Transverse colon (tissue), 4 donors: ENCODE measurements around the gene PLXDC2. TPM values are rescaled to one million over a fixed set of nuclear protein-coding genes. Genes with fewer than 3 reads are reported as not detected.

ENCODE experiments used
- DNase-seq: peaks from one replicate; pipeline ENCODE4 v3.0.0-alpha.2; 2019
- H3K27ac ChIP-seq, 4 donors: fragments of 200-600 bp; sonication (generic); 2 replicates each; pipeline ENCODE4 v1.5.1; 2016 to 2018; ENCODE audit warnings: inconsistent platforms in 4 of 4
- H3K27me3 ChIP-seq: fragments of 200-600 bp; sonication (generic); 2 replicates; pipeline ENCODE4 v1.5.1; 2017; ENCODE audit warnings: inconsistent platforms
- H3K36me3 ChIP-seq, 4 donors: fragments of 200-600 bp; sonication (generic); 2 replicates each; pipeline ENCODE4 v1.5.1; 2017 to 2019; ENCODE audit warnings: inconsistent platforms in 4 of 4
- H3K4me1 ChIP-seq, 4 donors: fragments of 200-600 bp; sonication (generic); 2 replicates each; pipeline ENCODE4 v1.5.1; 2017 to 2020; ENCODE audit warnings: inconsistent platforms in 4 of 4
- H3K4me3 ChIP-seq, 4 donors: fragments of 200-600 bp; sonication (generic); 1 replicate in 1 of 4; 2 replicates in 3 of 4; pipeline versions ENCODE4 v1.5.1 to v1.6.1; 2017 to 2019; ENCODE audit warnings: inconsistent platforms in 4 of 4
- H3K9me3 ChIP-seq, 2 donors: fragments of 200-600 bp; sonication (generic); 2 replicates each; pipeline ENCODE4 v1.5.1; 2017 to 2019; ENCODE audit warnings: inconsistent platforms in 2 of 2
- CTCF ChIP-seq, 5 experiments: fragments of 200-600 bp in 3 of 5; fragments of 450-650 bp in 2 of 5; sonication (generic) in 3 of 5; IDR thresholded peaks; 1 replicate in 2 of 5; 2 replicates in 3 of 5; pipeline ENCODE4 v1.5.1; 2016 to 2017; ENCODE audit warnings: antibody characterized with exemption in 5 of 5, inconsistent platforms in 3 of 5, mild to moderate bottlenecking in 2 of 5, moderate library complexity in 1 of 5
- EP300 ChIP-seq: sonication (generic); formaldehyde crosslinking; IDR thresholded peaks from one replicate; pipeline ENCODE4 v1.6.1; 2017; ENCODE audit warnings: antibody characterized with exemption, low read depth
- POLR2A ChIP-seq: fragments of 450-650 bp; IDR thresholded peaks from one replicate; pipeline ENCODE4 v1.6.1; 2016; ENCODE audit warnings: antibody characterized with exemption, mild to moderate bottlenecking, moderate library complexity
- POLR2AphosphoS5 ChIP-seq, 3 donors: sonication (generic); formaldehyde crosslinking; IDR thresholded peaks; one replicate each; pipeline ENCODE4 v1.6.1; 2016; ENCODE audit warnings: antibody characterized with exemption in 3 of 3
- WGBS, 2 donors: methylation state at CpG; one replicate each; pipeline ENCODE4 v1.1.5; 2018; ENCODE audit warnings: low coverage in 1 of 2; 5-methylcytosine and 5-hydroxymethylcytosine counted together
- in situ Hi-C, 4 donors: fragments of 200-750 bp; cut with MboI; loops; one replicate each; pipeline versions ENCODE4 v1.15.0 to v1.15.1; 2017; ENCODE audit warnings: low sequenced_read_pairs in 3 of 4, low pct_ligation_motif_present in 1 of 4, low pct_unique_long_range_greater_than_20kb in 1 of 4
- intact Hi-C: fragments of 100-400 bp; cut with DNase I; formaldehyde crosslinking; loops from one replicate; pipeline ENCODE4 v1.15.1; 2023; ENCODE audit warnings: low total_unique reads
- total RNA-seq, 4 donors: library from RNA; depleted of rRNA; stranded (reverse); fragments of >200 nt; gene quantifications; one replicate each; pipeline ENCODE4 v1.1.0, GENCODE V29; 2016

The PLXDC2 gene
- total RNA-seq, 4 donors from 2014 or later, result 12.0 to 32.2 (median 20.3) TPM

DNA sequence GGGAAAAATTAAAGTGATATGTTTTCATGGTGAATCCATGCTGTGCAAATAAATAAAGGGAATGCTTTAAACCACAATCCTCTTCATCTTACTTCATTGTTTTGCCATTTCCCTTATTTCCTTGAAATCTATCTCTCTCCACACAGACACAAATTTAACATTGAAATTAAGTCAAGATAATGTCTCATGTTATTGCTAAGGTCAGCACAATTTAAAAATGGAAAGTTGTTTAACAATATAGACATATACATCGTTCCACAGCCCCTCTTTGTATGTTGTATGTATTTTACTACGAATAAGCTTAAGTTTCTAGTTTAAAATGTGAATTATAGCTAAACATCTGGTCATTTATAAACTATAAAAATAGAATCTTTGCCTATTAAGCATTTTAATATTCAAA lies 256.9 kb downstream of the PLXDC2 start:
- Histone ChIP-seq H3K27ac (no peak overlapping the region), H3K9me3 (no peaks in the 10 kb centered on the region), H3K4me3 (no peak overlapping the region), H3K27me3 (no peaks in the 10 kb centered on the region), H3K4me1 (no peaks in the 10 kb centered on the region), H3K36me3 (peaks cover 0 to 7% (median 0%) of the 10 kb centered on the region in 4 donors)
- TF ChIP-seq POLR2A (no peak), CTCF (IDR thresholded peaks at IDR 0.05) (no peak), EP300 (no peak), POLR2AphosphoS5 (IDR thresholded peaks at IDR 0.05) (no peak)
- intact Hi-C loops (no loop called here), in situ Hi-C loops (no loop called here)
- no peak for DNase-seq
- 78 to 79% methylated on average over 2 of the region's 2 CpGs for WGBS, 2 donors

- Histone ChIP-seq H3K27me3 (no peaks in the 10 kb centered on the region), H3K4me1 (no peaks in the 10 kb centered on the region), H3K9me3 (no peaks in the 10 kb centered on the region), H3K36me3 (no peaks in the 10 kb centered on the region), H3K27ac (no peak overlapping the region), H3K4me3 (no peak overlapping the region)
- intact Hi-C loops, result no loop called here
- no peak for DNase-seq
- TF ChIP-seq CTCF (IDR thresholded peaks at IDR 0.05), result no peak
- no peak for TF ChIP-seq POLR2AphosphoS5 (IDR thresholded peaks at IDR 0.05)
- no peak for TF ChIP-seq POLR2A
- no peak for TF ChIP-seq EP300
- WGBS, 2 donors, result 83 to 100% methylated on average over 1 of the region's 1 CpG
- in situ Hi-C loops, result no loop called here
Observed at GRCh38 chr10:20075713-20076112, 259.5 kb downstream of the PLXDC2 start.

GRCh38 chr10:20084451-20084850 lies 268.2 kb downstream of the PLXDC2 start:
- no peak overlapping the region for H3K4me3 ChIP-seq
- H3K36me3 ChIP-seq, result peaks cover 0 to 5% (median 0%) of the 10 kb centered on the region in 4 donors
- DNase-seq, result no peak
- H3K4me1 ChIP-seq, result peaks cover 0 to 28% (median 12%) of the 10 kb centered on the region in 4 donors
- TF ChIP-seq CTCF (IDR thresholded peaks at IDR 0.05), result no peak
- in situ Hi-C loops (no loop called here), intact Hi-C loops (no loop called here)
- no peaks in the 10 kb centered on the region for H3K27me3 ChIP-seq
- no peak overlapping the region for H3K27ac ChIP-seq
- no peaks in the 10 kb centered on the region for H3K9me3 ChIP-seq
- 80 to 83% methylated on average over 1 to 2 of the region's 2 CpGs for WGBS, 2 donors

DNA sequence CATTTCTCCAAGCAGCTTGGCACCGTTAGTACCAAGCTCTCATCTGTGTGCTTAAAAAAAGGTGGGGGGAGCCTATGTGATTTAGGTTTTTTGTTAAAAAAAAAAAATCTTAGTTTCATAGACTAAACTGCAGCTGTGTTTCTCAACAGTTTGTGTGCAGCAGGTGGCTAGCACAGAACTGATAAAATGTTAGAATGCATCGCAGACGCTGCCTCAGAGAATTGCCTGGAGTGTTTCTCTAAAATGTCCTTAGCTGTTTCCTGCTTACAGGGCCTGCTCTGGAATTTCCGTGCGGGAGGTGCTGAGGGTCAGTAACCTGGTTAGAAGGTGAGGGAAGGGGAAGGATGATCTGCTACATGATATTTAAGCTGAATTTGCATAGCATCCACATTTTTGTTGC lies 268.9 kb downstream of the PLXDC2 start:
- Histone ChIP-seq H3K9me3 (no peaks in the 10 kb centered on the region), H3K27ac (peak overlapping the region in 2 of 4 donors; percentile 12 to 41), H3K36me3 (peaks cover 0 to 5% (median 0%) of the 10 kb centered on the region in 4 donors), H3K4me3 (no peak overlapping the region), H3K4me1 (peaks cover 0 to 32% (median 12%) of the 10 kb centered on the region in 4 donors), H3K27me3 (no peaks in the 10 kb centered on the region)
- WGBS, 2 donors, result 59 to 73% methylated on average over 5 of the region's 5 CpGs
- no peak for DNase-seq
- intact Hi-C loops (no loop called here), in situ Hi-C loops (no loop called here)
- TF ChIP-seq EP300 (no peak), POLR2AphosphoS5 (IDR thresholded peaks at IDR 0.05) (no peak), POLR2A (no peak)

DNA sequence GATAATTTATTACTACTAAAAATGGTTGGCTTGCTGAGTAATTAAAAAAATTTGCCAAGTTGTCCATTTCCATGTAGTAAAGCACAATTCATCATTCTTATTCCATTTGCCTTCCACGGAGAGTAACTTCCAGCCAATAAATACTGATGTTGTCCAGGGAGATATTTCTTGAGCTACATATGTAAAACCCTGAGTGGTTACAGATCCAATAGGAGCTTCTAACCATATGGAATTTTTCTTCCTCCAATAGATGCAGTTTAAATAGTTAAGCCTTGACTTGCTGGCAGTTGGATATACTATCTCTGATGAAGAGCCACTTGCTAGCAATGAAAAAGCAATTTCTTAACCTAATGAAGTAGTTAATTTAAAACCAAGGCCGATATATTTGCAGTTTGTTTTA lies 271.1 kb downstream of the PLXDC2 start:
- intact Hi-C loops, result no loop called here
- Histone ChIP-seq H3K9me3 (no peaks in the 10 kb centered on the region), H3K27ac (peak overlapping the region; percentile 56 to 81 (median 74)), H3K4me3 (no peak overlapping the region), H3K4me1 (peaks cover 0 to 37% (median 12%) of the 10 kb centered on the region in 4 donors), H3K27me3 (no peaks in the 10 kb centered on the region), H3K36me3 (peaks cover 0 to 5% (median 0%) of the 10 kb centered on the region in 4 donors)
- no peak for DNase-seq
- TF ChIP-seq EP300 (no peak), POLR2A (no peak), CTCF (IDR thresholded peaks at IDR 0.05) (no peak), POLR2AphosphoS5 (IDR thresholded peaks at IDR 0.05) (no peak)
- WGBS, 2 donors, result 79 to 84% methylated on average over 2 of the region's 2 CpGs
- in situ Hi-C loops, result no loop called here
